Left hindlimb (tissue), 1 donor: ENCODE measurements around the gene GZF1.

Experiments
- DNase-seq: peaks from one replicate; pipeline ENCODE4 v3.0.0-alpha.2; 2018

GZF1 gene

DNA sequence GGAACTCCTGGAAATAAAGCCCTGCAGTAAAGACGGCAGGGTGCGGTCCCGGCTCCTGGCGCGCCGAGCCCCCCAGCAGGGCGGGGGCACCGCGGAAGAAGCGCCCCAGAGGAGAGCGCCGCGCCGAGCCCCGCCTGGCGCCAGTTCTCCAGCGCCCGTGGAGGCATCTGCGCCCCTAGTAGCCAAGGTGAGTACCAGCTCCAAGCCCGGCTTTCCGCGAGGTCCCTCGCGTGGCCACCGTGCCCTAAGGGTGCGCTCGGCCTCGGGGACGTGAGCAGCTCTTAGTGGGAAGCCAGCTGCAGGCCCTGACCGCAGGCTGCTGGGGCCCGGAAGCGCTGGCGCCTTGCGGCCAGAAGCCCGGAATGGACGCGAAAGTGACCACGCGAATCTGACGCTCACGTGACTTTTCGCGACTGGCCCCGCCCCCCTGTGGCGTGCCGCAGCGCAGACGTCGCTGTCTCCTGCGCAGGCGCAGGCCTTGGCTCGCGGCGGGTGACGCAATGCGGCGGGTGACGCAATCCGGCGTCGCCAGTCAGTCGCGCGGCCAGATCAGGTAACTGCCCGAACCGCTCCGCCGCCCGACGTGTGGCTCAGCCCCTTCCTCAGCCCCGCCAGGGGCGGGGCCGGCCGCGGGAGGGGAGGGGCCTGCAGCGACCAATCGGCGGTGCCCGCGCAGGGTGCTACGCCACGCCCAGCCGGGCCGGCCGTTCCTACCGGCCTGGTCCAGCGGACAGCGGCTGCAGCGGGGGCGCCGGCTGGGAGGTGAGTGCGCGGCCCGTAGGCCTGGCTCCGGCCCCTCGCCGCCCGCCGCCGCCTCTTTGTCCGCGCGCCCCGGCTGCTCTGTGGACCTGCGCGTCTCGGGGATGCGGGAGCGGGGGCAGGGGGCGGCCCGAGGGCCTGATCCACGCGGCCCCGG is at the start of gene GZF1:
Gene GZF1, plus strand, starts transcription at position 707 of the 916 bp plus-strand sequence. CDS start 2,202 bp downstream, outside the sequence.
- peak; percentile 100 for DNase-seq

DNA sequence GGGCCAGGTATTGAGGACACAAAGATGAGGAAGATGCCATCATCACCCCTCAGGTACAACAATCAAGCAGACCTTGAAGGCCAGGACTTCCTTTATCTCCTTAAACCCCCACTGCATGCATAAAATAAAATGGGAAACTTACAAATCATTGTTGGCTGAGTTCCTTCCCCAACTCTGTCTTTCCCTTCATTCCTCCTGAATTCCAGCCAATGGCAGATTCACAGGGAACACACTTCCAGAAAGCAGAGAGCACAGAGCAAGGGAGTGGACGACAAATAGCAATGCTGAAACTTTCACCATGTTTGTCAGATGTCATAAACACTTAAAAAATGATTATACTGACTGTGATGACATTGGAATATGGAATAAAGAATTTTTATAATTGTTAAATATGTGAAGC is 48.7 kb upstream of the GZF1 start:
- peak; percentile 30 for DNase-seq

DNA sequence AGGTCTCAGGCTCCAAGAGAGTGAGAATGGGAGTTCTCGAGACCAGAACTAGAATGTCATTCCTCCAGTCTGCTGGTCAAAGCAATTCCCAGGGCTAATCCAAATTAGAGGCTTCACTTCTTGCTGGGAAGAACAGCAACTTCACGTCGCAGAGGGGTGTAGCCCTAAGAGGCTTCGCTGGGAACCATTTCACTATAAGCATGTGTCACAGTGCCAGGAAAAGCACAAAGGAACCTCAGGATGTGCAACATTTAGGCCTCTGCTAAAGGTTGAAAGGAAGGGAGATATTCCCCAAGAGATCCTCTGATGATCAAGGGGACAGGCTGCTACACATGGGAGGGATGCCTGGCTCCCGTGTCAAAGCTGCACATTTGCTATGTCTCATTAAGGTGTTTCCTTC is 47.3 kb upstream of the GZF1 start:
- DNase-seq, result no peak

DNA sequence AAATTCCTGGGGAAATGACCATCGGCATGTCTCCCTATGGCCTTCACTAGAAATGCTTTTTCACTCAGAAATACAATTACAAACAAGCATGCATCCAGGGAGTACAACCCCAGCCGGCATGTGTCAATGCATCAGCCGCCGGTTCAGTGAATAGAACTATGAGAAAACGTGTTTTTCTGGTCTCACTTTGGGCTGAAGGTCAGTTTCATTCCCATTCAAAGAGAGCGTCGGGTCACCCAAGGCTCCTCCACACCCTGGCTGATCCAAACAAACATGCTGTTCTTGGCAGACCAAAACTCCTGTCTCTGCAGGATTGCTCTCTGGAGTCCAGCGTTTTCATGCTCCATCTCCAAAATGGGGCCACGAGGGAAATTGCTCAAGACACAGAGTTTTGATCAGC is 46.9 kb upstream of the GZF1 start:
- no peak for DNase-seq

DNA sequence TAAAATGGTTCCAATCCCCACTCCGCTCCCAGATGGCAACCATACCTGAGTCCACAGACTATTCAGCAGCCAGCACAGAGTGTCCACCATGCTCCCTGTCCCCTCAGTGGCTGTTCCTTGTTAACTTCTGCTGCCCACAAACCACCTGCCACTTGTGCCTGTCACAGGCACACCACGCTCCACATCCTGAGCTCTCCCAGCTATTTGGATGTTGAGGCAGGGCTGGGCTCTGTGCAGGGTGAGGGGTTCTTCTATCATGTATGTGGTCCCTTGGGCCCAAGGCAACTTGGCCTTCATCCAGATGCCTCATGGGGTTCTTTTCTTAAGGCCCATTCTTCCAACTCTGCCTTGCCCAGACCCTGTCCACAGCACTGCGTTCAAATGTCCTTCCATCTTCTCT is 45.4 kb upstream of the GZF1 start:
- DNase-seq, result no peak

DNA sequence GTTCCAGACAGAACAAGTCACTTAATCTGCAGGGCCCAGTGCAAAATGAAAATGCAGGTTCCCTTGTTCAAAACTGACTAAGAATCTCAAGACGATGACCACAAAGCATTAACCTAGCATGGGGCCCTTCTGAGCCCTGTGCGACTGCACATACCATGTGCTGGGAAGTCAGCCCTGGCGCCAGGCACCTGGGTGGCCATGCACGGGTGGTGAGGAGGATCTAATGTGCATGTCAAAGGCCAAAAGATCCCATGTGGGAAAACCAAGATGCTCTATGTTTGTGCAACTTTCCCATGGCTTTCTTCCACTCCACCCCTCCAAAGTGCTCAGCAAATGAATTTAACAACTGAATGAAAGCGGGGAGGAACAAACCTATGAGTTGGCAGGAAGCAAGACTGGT is 44.9 kb upstream of the GZF1 start:
- DNase-seq, result no peak

DNA sequence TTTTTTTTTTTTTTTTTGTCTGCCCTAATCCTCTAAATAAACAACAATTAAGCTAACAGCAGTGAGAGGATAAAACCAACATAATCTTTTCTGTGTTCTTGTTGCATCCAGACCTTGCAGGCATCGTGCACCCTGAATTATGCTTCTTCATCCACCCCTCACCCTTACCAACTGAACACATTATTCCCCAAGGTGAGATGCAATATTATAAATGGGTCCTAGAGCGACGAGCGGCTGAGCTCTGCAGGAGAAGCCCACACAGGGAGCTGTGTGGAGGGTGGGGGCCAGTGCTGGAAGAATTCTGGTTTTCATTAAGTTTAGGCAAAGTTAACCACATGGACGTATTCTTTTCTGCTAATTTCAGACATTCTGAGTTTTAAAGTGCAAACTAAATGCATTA is 43.6 kb upstream of the GZF1 start:
- no peak for DNase-seq

DNA sequence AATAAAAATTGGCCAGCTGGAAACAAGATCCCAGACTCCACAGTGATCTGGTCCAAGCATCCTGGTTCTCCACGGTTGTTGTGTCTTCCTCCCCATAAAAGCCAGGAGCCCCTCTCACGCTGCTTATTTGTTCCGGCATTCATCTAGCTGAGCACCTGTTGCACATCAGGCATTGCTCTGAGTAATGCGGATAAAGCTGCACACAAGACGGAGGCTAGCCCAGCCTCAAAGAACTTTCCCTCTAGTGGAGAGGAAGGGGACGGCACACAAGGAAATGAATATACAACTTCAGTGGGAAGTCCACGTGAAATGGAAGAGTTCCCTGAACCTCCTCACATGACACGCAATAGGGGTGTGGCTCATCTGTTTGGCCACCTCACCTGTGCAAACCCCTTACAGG is 41.7 kb upstream of the GZF1 start:
- peak; percentile 6 for DNase-seq

DNA sequence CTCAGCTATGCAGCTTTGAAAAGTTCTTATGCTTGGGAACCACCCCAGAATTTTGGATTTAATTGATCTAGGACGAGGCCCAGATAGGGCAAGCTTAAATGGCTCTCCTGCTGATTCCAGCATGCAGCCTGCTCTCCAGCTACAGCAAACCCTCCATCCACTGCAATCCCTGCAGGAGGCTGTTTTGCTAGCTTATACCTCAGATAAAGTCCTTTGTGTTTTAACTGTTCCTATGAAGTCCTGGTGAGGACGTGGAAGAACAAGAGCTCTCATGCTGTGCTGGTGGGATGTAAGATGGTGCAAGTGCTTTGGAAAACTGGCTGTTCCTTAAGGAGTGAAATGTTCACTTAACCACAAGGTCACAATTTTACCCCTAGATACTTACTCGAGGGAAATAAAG is 36.9 kb upstream of the GZF1 start:
- DNase-seq, result no peak

DNA sequence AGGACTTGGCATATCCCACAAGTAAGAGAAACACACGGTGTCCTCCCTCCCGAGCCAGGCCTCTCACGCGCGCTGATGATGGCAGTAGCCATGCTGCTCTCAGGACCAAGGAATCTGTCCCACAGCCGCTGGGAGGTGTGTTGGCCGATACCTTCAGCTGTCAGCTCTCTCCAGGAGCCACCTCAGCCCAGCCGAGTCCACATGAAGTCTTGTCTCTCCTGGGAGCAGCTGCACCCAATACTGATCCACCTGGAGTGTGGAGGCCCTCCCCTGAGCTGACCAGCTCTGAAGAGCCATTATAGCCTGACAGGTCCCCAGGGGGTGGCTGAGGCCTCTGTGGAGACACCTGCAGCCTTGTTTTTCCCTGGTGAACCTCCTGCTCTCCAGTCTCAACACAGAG is 35.2 kb upstream of the GZF1 start:
- DNase-seq, result no peak

DNA sequence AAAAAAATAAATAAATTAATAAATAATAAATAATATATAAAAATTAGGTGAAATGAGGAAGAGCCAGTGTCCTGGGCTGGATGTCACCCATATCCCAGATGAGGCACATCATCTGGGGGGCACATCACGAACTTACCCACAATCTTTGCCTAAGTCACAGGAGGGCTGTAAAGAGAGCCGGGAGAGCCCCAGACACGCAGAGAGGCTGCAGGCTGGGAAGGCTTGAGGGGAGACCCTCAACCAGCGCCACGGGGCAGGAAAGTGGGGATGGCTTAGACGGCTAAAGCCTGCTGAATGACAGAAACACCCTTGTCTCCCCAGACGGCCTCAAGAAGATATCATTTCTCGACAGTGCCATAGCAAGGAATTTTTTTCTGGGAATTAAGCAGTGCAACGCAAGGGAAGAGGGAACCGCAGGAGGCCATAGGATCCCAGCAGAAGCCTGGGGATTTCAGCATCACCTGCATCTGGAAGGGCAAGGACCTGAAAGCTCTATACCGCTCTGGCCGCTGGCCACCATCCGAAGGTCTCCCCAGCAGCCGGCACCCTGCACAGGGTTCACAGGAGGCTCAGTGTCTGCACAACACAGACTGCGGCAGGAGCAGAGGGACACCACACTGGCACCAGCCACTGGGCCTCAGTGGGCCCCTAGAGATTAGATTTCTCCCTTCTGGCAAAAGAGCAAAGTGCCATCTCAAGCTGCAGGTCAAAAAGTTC is 34.2 kb upstream of the GZF1 start:
- DNase-seq, result no peak

DNA sequence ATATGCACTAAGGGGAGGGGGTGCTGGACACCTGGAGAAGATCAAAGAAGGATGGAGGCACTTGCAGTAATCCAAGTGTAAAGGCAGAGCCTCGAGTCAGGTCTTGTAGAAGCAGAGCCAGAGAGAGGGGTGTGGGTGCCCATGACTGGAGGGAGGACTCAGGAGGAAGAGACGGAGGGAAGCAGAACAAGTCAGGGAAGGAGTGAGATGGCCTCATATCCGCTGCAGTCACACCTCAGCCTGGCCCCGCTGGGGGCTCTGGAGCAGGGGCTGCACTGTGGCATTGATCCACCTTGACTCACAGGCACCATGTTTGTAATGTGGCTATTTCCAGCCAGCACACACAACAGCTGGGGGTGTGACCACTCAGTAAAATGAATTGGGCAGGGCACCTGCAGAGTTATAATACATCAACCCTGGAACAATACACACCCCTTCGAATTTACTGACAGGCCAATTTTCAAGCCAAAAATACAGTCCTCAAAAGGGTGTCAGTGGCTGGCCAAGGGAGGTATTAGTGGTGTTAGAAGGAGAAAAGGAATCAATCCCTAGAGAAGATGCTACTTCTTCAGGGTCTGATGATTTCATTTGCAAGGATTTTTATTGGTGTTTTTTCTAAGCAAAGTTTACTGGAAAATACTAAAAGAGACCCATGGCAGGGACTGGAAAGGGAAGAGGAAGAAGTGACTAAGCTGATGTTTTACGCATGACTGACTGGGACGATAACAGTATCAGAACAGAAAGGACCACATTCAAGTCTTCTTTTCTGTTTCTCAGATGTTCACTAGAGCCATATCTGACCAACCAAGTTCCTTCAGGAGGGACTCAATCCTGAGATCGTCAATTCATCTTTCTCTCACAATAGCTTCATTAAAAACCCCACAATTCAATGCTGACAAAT is 30.3 kb upstream of the GZF1 start:
- no peak for DNase-seq

DNA sequence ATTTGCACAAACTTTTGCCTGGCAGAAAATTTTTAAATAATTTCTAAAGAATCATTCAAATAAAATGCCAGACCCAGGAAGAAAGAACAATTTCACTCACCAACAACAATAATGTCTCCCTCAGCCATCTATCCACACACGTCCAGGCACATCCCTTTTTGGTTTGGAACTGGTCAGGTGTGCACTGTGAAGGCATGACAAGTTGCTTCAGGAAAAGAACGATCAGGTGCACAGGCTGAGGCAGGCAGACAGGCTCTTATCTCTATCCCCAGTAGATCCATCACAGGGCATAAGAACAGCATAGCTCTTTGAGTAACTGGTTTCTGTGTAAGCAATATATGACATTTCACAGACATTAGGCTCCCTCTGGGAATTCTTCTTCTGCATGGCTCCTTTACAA is 29.5 kb upstream of the GZF1 start:
- no peak for DNase-seq

DNA sequence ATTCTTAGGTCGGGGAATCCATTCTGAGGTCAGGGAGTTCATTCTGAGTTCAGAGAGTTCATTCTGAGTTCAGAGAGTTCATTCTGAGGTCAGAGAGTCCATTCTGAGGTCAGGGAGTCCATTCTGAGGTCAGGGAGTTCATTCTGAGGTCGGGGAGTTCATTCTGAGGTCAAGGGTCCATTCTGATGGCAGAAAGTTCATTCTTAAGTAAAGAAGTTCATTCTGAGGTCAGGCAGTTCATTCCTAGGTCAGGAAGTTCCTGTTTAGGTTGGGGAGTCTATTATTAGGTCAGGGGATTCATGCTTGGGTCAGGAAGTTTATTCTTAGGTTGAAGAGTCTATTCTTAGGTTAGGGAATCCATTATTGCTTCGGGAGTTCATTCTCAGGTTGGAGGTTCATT is 27.9 kb upstream of the GZF1 start:
- no peak for DNase-seq

DNA sequence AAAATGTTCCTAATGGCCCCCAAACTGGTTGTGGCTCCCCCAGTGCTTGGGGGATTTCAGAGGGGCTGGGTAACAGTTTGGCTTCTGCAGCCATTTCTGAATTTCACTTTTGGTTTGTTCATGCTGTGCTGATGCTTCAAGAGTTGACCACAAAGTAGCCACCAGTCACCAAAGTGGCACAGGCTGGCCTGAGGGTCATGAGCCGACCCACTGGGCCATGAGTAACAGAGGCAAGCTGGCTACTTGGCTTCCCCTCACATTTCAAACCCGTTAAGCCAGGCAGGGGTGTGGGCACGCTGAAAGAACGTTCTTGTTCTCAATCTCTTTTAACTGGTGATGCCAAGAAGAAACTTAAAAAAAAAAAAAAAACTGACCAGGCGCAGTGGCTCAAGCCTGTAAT is 26.5 kb upstream of the GZF1 start:
- no peak for DNase-seq

DNA sequence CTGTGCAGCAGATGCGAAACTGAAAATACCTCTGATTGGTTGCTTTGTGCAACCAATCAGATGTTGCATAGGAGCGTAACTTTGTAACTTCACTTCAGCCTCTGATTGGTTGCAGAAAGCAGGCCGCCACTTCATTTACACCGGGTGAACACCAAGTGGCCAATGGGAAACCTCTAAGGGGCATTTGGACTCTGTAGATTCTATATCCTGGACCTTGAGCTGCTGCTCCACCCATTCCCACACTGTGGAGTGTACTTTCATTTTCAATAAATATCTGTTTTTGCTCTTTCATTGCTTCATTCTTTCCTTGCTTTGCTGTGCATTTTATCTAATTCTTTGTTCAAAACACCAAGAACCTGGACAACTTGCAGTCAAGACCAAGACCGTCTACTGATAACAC is 25.5 kb upstream of the GZF1 start:
- DNase-seq, result no peak

DNA sequence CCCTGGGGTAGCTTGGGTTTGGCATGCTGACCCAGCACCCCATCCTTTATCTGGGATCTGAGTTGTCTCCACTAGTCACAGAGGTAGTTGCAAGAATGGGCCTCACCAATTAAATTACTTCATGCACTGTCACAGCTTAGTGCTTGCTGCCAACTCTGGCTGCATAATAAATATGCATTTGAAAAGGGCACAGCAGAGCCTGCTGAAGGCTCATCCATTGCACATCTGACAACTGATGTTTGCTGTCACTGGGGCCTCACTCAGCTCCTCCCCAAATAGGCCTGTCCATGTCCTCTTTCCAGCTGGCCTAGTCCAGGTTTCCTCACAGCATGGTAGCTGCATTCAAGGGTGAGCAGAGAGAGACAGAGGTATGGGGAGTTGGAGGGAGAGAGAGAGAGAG is 24.7 kb upstream of the GZF1 start:
- DNase-seq, result no peak

DNA sequence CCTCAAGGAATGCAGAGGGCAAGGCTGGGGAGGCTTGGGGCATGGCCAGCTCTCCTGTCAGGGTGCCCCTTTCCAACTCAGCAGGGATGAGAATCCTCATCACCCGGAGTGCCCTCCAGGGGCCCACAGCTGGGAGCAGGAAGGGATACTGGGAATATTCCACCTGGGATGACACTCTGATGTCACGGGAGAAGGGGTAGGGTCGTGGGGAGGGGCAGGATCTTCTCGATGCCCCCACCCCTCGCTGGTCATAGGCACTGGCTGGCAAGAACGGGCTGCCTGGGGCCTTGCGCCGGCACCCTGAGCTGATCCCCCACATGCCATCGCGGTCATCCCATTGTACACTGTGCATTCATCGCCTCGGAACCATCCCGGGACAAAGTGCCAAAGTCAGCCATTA is 22.0 kb upstream of the GZF1 start:
- no peak for DNase-seq

DNA sequence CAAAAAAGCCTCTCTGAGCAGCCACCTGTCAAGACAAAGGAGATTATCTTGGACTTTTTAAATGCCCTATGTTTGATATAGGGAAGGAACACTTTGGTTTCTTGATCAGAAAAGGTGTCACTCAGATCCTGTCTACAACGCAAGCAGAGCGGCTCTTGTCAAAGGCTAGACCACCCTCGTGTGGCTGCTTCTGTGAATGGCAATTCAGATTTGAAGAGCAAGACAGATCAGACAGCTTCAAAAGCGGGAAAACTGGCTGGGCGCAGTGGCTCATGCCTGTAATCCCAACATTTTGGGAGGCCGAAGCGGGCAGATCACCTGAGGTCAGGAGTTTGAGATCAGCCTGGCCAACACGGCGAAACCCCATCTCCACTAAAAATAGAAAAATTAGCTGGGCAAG is 21.5 kb upstream of the GZF1 start:
- peak; percentile 71 for DNase-seq

DNA sequence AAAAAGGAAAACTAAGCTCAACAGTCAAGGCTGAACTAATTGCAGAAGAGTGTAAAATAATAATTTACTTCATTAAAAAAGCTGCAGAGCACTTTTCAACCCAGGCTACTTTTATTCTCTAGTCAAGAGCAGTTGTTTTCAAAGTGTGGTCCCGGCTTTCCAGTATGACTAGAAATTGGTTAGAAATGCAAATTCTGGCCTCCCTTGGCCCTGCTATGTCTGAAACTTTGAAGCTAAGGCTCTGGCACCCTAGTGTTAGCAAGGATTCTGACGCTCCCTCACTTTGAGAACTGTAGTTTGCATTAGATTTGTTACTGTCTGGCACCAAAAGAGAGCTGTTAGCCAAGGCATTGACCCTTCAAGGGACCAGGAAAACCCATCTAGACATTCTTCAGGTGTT is 20.9 kb upstream of the GZF1 start:
- DNase-seq, result no peak

DNA sequence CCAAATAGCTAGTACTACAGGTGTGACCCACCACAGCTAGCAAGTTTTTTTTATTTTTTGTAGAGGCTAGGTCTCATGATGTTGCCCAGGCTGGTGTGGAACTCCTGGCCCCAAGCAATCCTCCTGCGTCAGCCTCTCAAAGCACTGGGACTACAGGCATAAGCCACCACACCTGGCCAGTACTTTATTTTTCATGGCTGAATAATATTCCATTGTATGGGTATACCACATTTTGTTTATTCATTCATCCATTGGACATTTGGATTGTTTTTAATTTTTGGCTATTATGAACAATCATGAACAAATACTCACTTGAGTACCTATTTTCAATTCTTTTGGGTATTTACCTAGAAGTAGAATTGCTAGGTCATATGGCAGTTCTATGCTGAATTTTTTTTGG is 18.4 kb upstream of the GZF1 start:
- DNase-seq, result no peak

DNA sequence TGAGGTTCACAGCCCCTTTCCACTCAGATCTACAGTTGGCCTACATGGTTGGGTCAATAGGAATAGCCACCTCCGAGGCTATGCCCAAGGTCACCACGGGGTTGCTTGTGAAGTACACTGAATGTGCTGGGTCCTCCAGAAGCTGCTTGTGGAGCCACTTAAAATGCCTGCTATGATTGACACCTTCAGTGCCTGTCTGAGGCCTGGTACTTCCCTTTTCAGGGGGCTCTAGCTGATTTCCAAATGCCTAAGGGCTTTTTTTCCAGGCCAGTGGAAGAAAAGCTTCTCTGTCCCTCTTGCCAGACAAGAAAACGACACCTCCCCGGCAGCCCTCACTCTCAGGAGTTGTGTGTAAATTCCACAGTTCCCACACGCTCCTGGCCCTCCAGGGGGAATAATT is 17.6 kb upstream of the GZF1 start:
- DNase-seq, result no peak

DNA sequence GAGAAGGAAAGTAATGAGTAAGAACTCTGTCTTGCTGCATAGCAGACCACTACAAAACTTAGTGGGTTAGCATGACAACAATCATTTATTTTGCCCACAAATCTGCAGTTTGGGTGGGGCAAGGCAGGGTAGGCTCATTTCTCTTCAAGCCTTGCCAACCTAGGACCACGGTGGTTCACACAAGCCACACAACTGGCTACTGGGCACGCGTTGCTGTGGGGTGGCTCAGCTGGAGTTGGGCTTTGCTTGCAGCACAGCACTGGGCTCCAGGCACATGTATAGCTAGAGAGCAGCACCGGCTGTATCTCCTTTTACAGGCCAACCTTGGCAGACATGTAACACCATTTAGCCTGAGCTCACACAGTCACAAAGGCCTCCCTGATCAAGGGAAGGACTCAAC is 16.0 kb upstream of the GZF1 start:
- DNase-seq, result no peak
